Activated T-helper 1 cell treated with anti-CD3 and anti-CD28 coated beads, Interleukin-12 subunit alpha, Interleukin-12 subunit beta, Interleukin-2, Interleukin-4 antibody, amounts not matched to agents 30 ng/mL and 10 ng/mL and 1 ng/mL, durations not matched to agents 14 hours and 24 hours and 36 hours (primary cell): Measurements from ENCODE around the gene CENPV. TPM values are rescaled to one million over a fixed set of nuclear protein-coding genes. Genes with fewer than 3 reads are reported as not detected.
A peak's percentile ranks its signal among the peaks of the same experiment; 100 is the strongest.
"Not testable (repeated sequence)": the region's sequence is repeated elsewhere in the genome, so short reads cannot be mapped to it uniquely, and the experiment has no call there.

ENCODE experiments used
- DNase-seq: peaks from one replicate; pipeline ENCODE4 v3.0.0; 2021; ENCODE audit warnings: low spot score
- H3K27ac Mint-ChIP-seq: one replicate; pipeline ENCODE4 v1.8.0; 2021; ENCODE audit warnings: mild to moderate bottlenecking, mixed read lengths
- H3K27me3 Mint-ChIP-seq: one replicate; pipeline ENCODE4 v1.8.0; 2022; ENCODE audit warnings: mild to moderate bottlenecking, moderate library complexity, mixed read lengths; ENCODE audit not compliant: insufficient read depth
- H3K36me3 Mint-ChIP-seq: one replicate; pipeline ENCODE4 v1.8.0; 2021; ENCODE audit warnings: low read depth, mixed read lengths
- H3K4me1 Mint-ChIP-seq: one replicate; pipeline ENCODE4 v1.8.0; 2021; ENCODE audit warnings: low read depth, mixed read lengths
- H3K4me3 Mint-ChIP-seq: one replicate; pipeline ENCODE4 v1.8.0; 2021; ENCODE audit warnings: mild to moderate bottlenecking, moderate library complexity, mixed read lengths
- H3K9me3 Mint-ChIP-seq: one replicate; pipeline ENCODE4 v1.8.0; 2021; ENCODE audit warnings: mixed read lengths
- intact Hi-C: fragments of 100-400 bp; cut with micrococcal nuclease; formaldehyde crosslinking; loops from one replicate; pipeline ENCODE4 v1.15.1; 2024
- total RNA-seq: library from RNA; stranded (reverse); gene quantifications from 2 replicates; pipeline ENCODE4 v1.2.3, GENCODE V29; 2022

The CENPV gene
- total RNA-seq, 1 donor from 2014 or later: 54.7 TPM

GRCh38 chr17:16300554-16300953 is 52.7 kb downstream of the CENPV start:
- DNase-seq: no peak
- no peaks in the 10 kb centered on the region for H3K27me3 Mint-ChIP-seq
- H3K36me3 Mint-ChIP-seq: peaks cover 3% of the 10 kb centered on the region
- no peaks in the 10 kb centered on the region for H3K9me3 Mint-ChIP-seq
- H3K27ac Mint-ChIP-seq: no peak overlapping the region
- peaks cover 4% of the 10 kb centered on the region for H3K4me1 Mint-ChIP-seq
- H3K4me3 Mint-ChIP-seq: no peak overlapping the region
- intact Hi-C loops: no loop called here

- intact Hi-C loops: no loop called here
Measured at GRCh38 chr17:16298140-16298662, 55.1 kb downstream of the CENPV start.

GRCh38 chr17:16297367-16298139 is 55.7 kb downstream of the CENPV start:
- H3K4me3 Mint-ChIP-seq: no peak overlapping the region
- H3K4me1 Mint-ChIP-seq: peaks cover 4% of the 10 kb centered on the region
- H3K36me3 Mint-ChIP-seq: peaks cover 4% of the 10 kb centered on the region
- DNase-seq: no peak
- H3K9me3 Mint-ChIP-seq: no peaks in the 10 kb centered on the region
- no peaks in the 10 kb centered on the region for H3K27me3 Mint-ChIP-seq
- intact Hi-C loops: no loop called here
- no peak overlapping the region for H3K27ac Mint-ChIP-seq

More at GRCh38 chr17:16298140-16298662, 55.1 kb downstream of the CENPV start:
- H3K27ac Mint-ChIP-seq: no peak overlapping the region
- DNase-seq: no peak
- no peak overlapping the region for H3K4me3 Mint-ChIP-seq
- H3K36me3 Mint-ChIP-seq: peaks cover 3% of the 10 kb centered on the region
- H3K27me3 Mint-ChIP-seq: no peaks in the 10 kb centered on the region
- peaks cover 4% of the 10 kb centered on the region for H3K4me1 Mint-ChIP-seq
- no peaks in the 10 kb centered on the region for H3K9me3 Mint-ChIP-seq

- DNase-seq, H3K9me3 Mint-ChIP-seq, intact Hi-C loops, H3K27ac Mint-ChIP-seq, H3K4me1 Mint-ChIP-seq, H3K27me3 Mint-ChIP-seq, H3K36me3 Mint-ChIP-seq, H3K4me3 Mint-ChIP-seq: not testable (repeated sequence)
Measured at GRCh38 chr17:16296072-16296471, 57.2 kb downstream of the CENPV start.

GRCh38 chr17:16294560-16294959 is 58.7 kb downstream of the CENPV start:
- Mint-ChIP-seq H3K9me3 (no peaks in the 10 kb centered on the region), H3K4me3 (no peak overlapping the region), H3K4me1 (no peaks in the 10 kb centered on the region), H3K27ac (no peak overlapping the region), H3K27me3 (no peaks in the 10 kb centered on the region), H3K36me3 (peaks cover 5% of the 10 kb centered on the region)
- DNase-seq: no peak
- intact Hi-C loops: no loop called here

DNA sequence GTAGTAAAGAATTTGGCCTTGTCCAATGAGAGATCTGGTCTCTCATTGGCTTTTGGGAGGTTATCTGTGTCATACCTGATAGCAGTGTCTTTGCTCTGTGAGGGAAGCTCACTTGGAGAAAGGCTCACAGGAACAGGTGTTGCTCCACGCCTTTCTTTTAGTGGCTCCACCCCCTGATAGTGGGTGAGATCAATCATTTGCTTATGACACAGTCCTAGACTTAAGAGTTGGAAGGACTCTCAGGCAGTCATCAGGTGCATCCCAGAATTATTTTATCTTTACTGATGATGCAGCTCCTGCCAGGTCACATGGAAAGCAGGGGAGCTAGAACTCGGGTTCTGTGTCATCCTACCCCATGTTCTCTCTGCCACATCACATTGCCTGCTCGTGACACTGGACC is 59.3 kb downstream of the CENPV start:
- Mint-ChIP-seq H3K27me3 (no peaks in the 10 kb centered on the region), H3K36me3 (peaks cover 5% of the 10 kb centered on the region), H3K9me3 (no peaks in the 10 kb centered on the region), H3K4me1 (peaks cover 6% of the 10 kb centered on the region), H3K27ac (peak overlapping the region; percentile 27), H3K4me3 (no peak overlapping the region)
- DNase-seq: no peak
- intact Hi-C loops: no loop called here

Other genes with a start within 250 kb of the CENPV start
- 123 and 131 TPM in 2 replicates for gene NCOR1, start 137.9 kb downstream of the CENPV start, total RNA-seq
- gene PIGL, start 136.3 kb downstream of the CENPV start, total RNA-seq: 45.7 and 46.1 TPM in 2 replicates
- 1,933 and 1,974 TPM in 2 replicates for gene UBB, start 27.6 kb upstream of the CENPV start, total RNA-seq
- gene TRPV2, start 62.1 kb upstream of the CENPV start, total RNA-seq: 38.2 and 42.2 TPM in 2 replicates
- 1.6 TPM in 2 replicates for gene LRRC75A, start 138.7 kb upstream of the CENPV start, total RNA-seq
- 4.8 and 7.1 TPM in 2 replicates for gene ZNF287, start 215.7 kb upstream of the CENPV start, total RNA-seq